ENCODE data around the gene TLE6. TPM values are rescaled to one million over a fixed set of nuclear protein-coding genes. Genes with fewer than 3 reads are reported as not detected.
A peak's percentile ranks its signal among the peaks of the same experiment; 100 is the strongest.

Gene TLE6
- total and polyA plus RNA-seq, 2 of the 13 experiments (the other 11 are each of a cell fraction or from before 2014, with no cell fraction given) = 0.24 to 5.5 TPM

DNA sequence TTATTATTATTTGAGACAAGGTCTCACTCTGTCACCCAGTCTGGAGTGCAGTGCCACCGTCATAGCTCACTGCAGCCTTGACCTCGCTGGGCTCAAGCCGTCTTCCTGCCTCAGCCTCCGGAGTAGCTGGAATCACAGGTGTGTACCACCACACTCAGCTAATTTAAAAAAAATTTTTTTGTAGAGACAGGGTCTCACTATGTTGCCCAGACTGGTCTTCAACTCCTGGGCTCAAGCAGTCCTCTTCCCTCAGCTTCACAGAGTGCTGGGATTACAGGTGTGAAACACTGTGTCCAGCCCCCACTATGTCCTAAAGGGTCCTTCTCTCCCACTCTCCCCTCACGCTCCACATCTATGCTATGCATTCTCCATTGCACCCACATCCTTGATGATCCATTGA lies 60.9 kb downstream of the TLE6 start (continued):
- TF ChIP-seq, protein P1, sequence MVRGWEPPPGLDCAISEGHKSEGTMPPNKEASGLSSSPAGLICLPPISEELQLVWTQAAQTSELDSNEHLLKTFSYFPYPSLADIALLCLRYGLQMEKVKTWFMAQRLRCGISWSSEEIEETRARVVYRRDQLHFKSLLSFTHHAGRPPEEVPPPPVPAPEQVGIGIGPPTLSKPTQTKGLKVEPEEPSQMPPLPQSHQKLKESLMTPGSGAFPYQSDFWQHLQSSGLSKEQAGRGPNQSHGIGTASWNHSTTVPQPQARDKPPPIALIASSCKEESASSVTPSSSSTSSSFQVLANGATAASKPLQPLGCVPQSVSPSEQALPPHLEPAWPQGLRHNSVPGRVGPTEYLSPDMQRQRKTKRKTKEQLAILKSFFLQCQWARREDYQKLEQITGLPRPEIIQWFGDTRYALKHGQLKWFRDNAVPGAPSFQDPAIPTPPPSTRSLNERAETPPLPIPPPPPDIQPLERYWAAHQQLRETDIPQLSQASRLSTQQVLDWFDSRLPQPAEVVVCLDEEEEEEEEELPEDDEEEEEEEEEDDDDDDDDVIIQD (CRISPR knock-in tag; IDR thresholded peaks at IDR 0.05; ENCODE audit: low read depth) = no peak
- TF ChIP-seq ADNP (CRISPR knock-in tag; IDR thresholded peaks at IDR 0.05) (no peak), ZNF44 (CRISPR knock-in tag; IDR thresholded peaks at IDR 0.05) (no peak), KDM1A (CRISPR knock-in tag; IDR thresholded peaks at IDR 0.05) (no peak), NR2F6 (IDR thresholded peaks at IDR 0.05) (no peak), NR2F6 (CRISPR knock-in tag; IDR thresholded peaks at IDR 0.05) (no peak), ZNF225 (CRISPR knock-in tag; IDR thresholded peaks at IDR 0.05) (no peak)

DNA sequence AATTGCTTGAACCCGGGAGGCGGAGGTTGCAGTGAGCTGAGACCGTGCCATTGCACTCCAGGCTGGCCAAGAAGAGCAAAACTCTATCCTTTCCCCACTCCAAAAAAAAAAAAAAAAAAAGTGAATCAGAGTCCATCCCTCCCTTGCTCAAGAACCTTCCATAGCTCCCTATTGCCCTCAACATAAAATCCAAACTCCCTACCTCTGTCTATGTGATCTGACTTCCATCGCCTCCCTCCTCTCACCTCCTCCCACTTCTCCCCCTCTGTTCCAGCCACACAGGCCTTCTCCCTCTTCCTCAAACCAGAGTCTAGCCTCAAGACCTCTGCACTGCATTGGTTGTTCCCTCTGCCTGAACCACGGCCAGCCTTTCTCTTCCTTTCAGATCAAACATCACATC lies 61.8 kb downstream of the TLE6 start:
- ChIA-PET CTCF (ENCODE audit: low intra/inter-chr PET ratio, low total read pairs) (no interaction called here), POLR2A (no interaction called here)
- Histone ChIP-seq H3K4me3 (replicated peaks in 1 of 3; ENCODE audit: insufficient read depth in 1 of 3, low read depth in 2 of 3, low read length in 3 of 3) (peak overlapping the region in 1 of 3 experiments; percentile 20; a peak in 1 of 6 replicates), H3K79me2 (ENCODE audit: insufficient read depth, low read length) (no peaks in the 10 kb centered on the region), H2AFZ (ENCODE audit: low read length) (no peak overlapping the region), H3K9me3 (ENCODE audit: low read length) (no peaks in the 10 kb centered on the region), H3K27me3 (ENCODE audit: control insufficient read depth in 1 of 2, insufficient read depth in 2 of 2, low read length in 2 of 2) (peaks cover 2 to 5% of the 10 kb centered on the region in 2 experiments; a peak in 3 of 5 replicates), H3K36me3 (replicated peaks in 1 of 2; ENCODE audit: control insufficient read depth in 1 of 2, insufficient read depth in 2 of 2, low read length in 2 of 2) (no peaks in the 10 kb centered on the region), H4K20me1 (ENCODE audit: insufficient read depth, low read length) (no peaks in the 10 kb centered on the region), H3K27ac (ENCODE audit: extremely low read length, insufficient read depth, low read length) (no peak overlapping the region), H3K9ac (ENCODE audit: insufficient read depth, low read depth, low read length) (no peak overlapping the region), H3K4me1 (ENCODE audit: insufficient read depth, low read length) (peaks cover 37% of the 10 kb centered on the region), H3K4me2 (ENCODE audit: low read depth, low read length) (peak overlapping the region; percentile 36)
- TF ChIP-seq, protein P2, sequence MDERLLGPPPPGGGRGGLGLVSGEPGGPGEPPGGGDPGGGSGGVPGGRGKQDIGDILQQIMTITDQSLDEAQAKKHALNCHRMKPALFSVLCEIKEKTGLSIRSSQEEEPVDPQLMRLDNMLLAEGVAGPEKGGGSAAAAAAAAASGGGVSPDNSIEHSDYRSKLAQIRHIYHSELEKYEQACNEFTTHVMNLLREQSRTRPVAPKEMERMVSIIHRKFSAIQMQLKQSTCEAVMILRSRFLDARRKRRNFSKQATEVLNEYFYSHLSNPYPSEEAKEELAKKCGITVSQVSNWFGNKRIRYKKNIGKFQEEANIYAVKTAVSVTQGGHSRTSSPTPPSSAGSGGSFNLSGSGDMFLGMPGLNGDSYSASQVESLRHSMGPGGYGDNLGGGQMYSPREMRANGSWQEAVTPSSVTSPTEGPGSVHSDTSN (CRISPR knock-in tag; IDR thresholded peaks at IDR 0.05) = no peak
- TF ChIP-seq MTF2 (CRISPR knock-in tag; IDR thresholded peaks at IDR 0.05; ENCODE audit: borderline replicate concordance) (no peak), ZNF460 (CRISPR knock-in tag; IDR thresholded peaks at IDR 0.05; ENCODE audit: borderline replicate concordance) (no peak)
- TF ChIP-seq, protein P3, sequence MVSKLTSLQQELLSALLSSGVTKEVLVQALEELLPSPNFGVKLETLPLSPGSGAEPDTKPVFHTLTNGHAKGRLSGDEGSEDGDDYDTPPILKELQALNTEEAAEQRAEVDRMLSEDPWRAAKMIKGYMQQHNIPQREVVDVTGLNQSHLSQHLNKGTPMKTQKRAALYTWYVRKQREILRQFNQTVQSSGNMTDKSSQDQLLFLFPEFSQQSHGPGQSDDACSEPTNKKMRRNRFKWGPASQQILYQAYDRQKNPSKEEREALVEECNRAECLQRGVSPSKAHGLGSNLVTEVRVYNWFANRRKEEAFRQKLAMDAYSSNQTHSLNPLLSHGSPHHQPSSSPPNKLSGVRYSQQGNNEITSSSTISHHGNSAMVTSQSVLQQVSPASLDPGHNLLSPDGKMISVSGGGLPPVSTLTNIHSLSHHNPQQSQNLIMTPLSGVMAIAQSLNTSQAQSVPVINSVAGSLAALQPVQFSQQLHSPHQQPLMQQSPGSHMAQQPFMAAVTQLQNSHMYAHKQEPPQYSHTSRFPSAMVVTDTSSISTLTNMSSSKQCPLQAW (CRISPR knock-in tag; IDR thresholded peaks at IDR 0.05) = no peak
- in situ Hi-C loops (cut with HindIII; ENCODE audit: extremely low pct_ligation_motif_present, low pct_unique_long_range_greater_than_20kb) = no loop called here
- WGBS (ENCODE audit: low lambda C conversion rate) = 66% methylated on average over 5 of the region's 5 CpGs
- no TSS peak for BruUV-seq (replicated peaks)
- intact Hi-C loops (cut with micrococcal nuclease; ENCODE audit: unreplicated experiment) = no loop called here
- no peak for ATAC-seq
- FAIRE-seq = no peak
- DNase-seq (ENCODE audit: low spot score) = no peak

Data from HepG2 (cell line).